Stimulated activated CD4-positive, alpha-beta T cell treated with anti-CD3 and anti-CD28 coated beads, Interleukin-12 subunit alpha, Interleukin-12 subunit beta, amount 100 ng/mL, for 24 hours (primary cell): ENCODE data around the gene PCSK6.

Source experiments
- DNase-seq, 2 experiments: peaks; one replicate each; pipeline ENCODE4 v3.0.0-alpha.2; 2020; ENCODE audit warnings: low read depth in 2 of 2

Gene PCSK6

DNA sequence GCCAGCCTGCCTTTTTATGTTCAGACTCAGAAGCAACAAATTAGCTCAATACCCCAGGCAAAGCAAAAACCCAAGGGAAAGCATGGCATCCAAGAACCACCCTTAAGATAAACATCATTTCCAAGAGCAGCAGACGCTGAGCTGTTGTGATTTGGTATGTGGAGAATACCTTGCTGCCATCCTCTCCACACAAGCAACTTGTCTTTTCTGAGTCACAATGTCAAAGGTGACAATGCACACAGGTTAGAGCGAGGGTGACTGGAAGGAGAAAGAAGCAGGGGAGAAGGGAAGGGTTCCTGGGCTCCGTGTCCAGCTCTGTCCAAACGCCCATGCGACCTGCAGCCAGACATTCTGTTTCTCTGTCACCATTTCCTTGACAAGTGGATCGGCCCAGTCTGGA, 6.0 kb downstream of the PCSK6 start:
- DNase-seq, result no peak

GRCh38 chr15:101482526-101483371, 6.8 kb downstream of the PCSK6 start:
- DNase-seq, result no peak

DNA sequence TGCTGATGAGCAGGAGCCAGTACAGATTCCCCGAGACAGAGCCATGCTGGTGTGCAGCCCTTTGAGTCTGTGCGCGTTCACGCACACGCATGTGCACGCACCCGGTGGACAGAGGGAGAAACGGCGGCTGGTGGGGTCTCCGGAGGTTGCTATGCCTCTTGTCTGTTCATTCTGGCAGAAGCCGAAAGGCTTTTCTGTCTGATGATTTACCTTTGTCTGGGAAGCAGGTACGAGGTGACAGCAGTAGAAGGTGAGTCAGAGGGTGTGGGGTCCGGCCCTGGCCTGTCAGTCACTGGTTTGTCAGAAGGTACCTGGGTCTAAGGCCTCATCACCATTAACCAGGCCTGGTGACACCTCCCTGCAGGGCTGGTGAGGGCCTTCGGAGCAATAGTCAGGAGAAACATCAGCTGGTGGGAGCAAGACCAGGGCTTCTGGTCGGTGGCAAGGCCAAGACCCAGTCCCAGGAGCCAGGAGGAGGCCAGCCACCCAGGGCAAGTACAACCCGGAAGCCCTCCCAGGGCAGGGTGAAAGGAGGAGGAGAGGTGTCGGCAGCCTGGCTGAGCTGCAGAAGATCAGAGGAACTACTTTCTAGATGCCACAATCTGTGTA, 7.5 kb downstream of the PCSK6 start:
- DNase-seq, result no peak

- no peak for DNase-seq
Observed at GRCh38 chr15:101481381-101481705, 8.2 kb downstream of the PCSK6 start.

- no peak for DNase-seq
Observed at GRCh38 chr15:101480613-101481380, 8.7 kb downstream of the PCSK6 start.

DNA sequence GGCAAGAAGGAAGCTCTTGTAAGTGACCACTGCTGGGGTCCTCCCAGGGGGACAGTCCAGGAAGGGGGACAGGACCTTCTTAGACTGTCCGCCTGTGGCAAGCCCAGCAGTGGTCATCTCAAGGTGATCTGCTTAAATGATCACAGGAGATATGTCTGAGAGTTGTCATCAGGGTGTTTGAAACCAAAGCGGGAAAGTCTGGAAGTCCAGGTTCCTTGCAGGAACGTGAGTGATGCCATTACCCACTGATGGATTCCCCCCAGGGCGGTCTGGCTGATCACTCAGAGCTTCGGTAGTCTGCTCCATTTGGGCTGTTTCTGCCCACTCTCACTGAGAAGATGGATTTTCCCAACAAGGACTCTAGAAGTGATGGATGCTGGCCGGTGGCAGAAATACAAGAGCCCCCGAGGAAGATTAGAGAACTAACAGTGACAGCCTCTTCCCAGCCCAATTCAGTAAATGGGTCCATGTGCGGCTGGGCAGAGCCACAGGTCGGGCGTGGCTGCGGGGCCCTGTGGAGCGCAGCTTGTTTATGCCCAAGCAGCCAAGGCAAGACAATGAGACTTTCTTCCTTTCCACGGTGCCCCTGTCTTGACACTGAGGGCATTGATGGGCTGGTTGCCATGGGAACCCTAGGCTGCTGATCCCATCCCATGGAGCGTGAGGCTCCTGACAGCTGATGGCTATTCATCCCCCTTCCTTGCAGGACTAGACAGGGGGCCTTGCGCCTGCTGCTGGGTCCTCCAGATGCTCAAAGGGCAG, 9.5 kb downstream of the PCSK6 start:
- DNase-seq, result no peak

DNA sequence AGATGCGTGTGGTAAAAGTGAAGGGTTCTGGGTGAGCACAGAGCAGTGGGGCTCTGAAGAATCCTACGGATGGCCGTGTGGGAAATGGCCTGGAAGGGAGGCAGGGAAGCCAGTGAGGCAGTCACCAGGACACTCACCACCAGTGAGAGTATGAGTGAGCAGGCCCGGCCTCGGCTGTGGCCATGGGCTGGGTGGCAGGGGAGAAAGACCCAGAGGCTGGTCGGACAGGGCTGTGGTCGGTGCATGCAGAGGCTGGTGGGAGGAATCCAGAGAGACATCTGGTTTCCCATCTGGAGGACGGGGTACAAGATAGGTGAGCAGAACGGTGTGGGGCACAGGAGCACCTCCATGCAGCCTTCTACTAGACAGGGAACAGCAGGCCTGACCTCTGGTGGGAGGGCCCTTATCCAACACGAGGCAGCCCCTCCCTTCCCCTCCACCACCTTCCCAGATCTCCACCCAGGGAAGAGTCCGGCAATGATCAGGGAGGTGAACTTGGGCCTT, 10.1 kb downstream of the PCSK6 start:
- DNase-seq, result no peak

- no peak for DNase-seq
Observed at GRCh38 chr15:101478701-101479341, 10.7 kb downstream of the PCSK6 start.

DNA sequence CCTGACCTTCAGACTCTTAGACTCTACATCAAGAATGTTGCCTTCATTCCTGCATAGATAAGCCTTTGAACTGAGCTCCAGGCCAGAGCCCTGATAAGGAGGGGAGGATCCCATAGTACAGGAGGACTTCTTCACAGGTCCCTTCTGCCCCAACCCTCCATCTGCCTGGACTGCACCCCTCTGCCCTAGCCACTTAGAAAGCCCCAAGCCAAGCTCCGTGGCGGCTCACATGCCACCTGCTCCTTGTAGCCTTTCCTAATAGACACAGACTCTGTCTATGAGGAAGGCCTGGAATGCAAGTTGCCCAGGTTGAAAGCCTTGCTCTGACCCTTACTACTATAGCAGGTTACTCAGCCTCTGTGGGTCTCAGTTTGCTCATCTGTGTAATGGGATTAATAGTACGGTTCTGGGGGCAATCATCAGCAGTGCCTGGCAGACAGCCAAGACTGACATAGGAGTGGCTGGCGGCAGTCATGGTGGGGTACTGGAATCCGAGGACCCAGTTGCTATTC, 11.6 kb downstream of the PCSK6 start:
- DNase-seq, result no peak

GRCh38 chr15:101476756-101477155, 12.8 kb downstream of the PCSK6 start:
- DNase-seq, result no peak

GRCh38 chr15:101474983-101475382, 14.5 kb downstream of the PCSK6 start:
- DNase-seq, result no peak

GRCh38 chr15:101474233-101474632, 15.3 kb downstream of the PCSK6 start:
- no peak for DNase-seq

DNA sequence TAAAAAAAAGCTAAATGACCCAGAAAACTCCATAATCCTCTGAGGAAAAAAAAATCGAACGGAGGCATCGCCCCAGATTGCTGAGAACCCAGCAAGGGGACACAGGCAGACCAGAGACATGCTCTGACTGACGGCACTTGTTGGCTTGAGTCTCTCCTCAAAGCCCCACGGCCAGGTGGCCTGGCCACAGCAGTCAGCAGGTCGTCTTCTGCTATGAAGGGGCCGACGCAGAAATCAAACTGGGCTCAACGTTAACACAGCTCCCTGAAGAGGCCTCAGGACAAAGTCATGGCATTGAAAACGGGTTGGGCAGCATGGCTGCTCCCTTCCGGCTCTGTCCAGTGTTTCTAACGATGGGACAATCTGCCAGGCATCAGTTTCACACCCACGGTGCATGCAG, 17.5 kb downstream of the PCSK6 start:
- DNase-seq, result no peak

DNA sequence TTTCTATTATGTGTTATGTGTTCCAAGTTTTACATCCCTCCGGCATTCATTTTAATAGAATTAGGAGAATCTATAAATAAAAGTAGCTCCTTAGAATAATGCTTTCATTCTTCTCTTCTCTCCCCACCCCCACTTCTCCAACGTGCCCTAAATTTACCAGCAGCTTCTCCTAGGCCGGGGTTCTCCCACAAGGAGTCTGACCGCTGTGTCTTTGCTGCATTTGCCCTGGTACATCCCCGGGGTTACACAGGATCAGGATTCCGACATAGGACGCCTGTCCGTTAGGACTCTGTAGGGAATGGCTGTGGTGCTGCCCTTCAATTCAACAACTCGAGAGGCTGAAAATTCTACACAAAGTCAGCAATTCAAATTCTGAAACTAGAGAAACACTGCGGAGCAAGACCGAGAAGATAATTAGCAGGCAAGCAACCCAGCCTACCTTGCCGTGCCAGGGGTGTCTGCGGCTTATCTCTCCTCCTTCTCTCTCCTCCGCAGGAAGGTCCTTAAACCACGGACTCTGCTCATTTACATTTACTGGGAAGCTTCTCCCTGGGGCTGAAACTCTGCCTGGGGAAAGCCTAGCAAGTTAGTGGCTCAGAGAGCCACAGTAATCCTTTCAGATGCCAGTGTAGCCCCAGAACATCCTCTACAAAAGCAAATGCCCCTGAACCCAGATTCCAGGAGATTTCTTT, 18.8 kb downstream of the PCSK6 start:
- no peak for DNase-seq

- DNase-seq, result no peak
Observed at GRCh38 chr15:101469520-101470288, 19.8 kb downstream of the PCSK6 start.

GRCh38 chr15:101466188-101466587, 23.3 kb downstream of the PCSK6 start:
- DNase-seq, result no peak

- DNase-seq, result no peak
Observed at GRCh38 chr15:101464999-101465669, 24.4 kb downstream of the PCSK6 start.

DNA sequence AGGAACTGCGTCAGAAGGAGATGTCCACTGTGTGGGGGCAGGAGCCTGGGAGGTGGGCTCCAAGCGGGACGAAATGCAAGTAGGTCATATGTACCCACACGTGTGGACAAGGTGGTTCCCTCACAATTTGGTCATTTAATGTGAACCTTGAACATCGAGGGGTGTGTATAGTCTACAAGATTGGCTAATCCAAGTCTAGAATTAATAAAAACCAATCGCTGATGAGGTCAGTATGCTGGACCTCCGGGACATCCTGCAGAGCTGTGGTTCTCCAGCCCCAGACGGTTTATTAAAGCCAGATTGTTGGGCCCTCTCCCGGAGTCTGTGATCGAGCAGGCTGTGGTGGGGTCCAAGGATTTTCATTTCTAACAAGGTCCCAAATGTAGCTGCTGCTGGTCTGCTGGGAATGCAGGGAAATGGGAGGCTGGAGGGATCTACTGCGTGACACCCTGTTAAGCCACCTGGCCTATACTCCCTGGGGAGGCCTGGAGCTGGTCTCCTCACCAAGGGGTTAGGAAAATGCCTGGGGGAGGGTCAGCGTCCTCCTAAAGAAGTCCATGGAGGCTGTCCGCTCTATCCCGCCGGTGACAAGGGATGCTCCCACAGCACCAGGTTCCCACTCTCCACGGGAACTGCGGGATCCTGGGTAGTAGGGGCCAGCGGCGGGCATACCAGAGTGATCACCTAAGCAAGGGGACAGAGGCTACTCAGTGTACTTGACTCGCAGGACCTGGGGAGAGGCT, 25.1 kb downstream of the PCSK6 start:
- DNase-seq, result no peak
